ENCODE results near the gene AKAP5. TPM values are rescaled to one million over a fixed set of nuclear protein-coding genes. Genes with fewer than 3 reads are reported as not detected.

AKAP5 gene
- total RNA-seq, 1 experiment from 2014 or later, result 0.14 TPM

DNA sequence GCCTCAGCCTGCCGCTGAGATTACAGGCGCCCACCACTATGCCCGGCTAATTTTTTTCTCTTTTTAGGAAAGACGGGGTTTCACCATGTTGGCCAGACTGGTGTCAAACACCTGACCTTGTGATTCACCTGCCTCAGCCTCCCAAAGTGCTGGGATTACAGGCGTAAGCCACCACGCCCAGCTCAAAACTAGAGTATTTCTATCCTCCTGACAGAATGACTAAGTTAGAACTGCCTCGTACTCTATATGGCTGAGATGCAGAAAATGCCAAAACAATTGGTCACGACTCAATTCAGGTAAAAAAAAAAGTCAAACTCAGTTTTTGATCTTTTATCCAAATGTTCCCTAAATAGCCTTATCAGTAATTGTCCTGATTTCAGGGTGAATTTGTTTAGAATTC, 11.1 kb downstream of the AKAP5 start:
- CTCF ChIA-PET, result interaction anchor here (0.6 to 1.6 kb wide), 5 partner anchors 13 to 415 kb away, joined by 3 to 6 read pairs (median 3); no protein-coding TSS in a partner anchor
- H3K27ac Mint-ChIP-seq (ENCODE audit: low read depth, unreplicated experiment), result no peak overlapping the region
- H3K4me3 Mint-ChIP-seq (ENCODE audit: unreplicated experiment), result no peak overlapping the region
- POLR2A ChIA-PET, result no interaction called here
- intact Hi-C loops (cut with micrococcal nuclease), result no loop called here
- no peaks in the 10 kb centered on the region for H3K9me3 Mint-ChIP-seq (ENCODE audit: unreplicated experiment)
- TF ChIP-seq, protein P1, sequence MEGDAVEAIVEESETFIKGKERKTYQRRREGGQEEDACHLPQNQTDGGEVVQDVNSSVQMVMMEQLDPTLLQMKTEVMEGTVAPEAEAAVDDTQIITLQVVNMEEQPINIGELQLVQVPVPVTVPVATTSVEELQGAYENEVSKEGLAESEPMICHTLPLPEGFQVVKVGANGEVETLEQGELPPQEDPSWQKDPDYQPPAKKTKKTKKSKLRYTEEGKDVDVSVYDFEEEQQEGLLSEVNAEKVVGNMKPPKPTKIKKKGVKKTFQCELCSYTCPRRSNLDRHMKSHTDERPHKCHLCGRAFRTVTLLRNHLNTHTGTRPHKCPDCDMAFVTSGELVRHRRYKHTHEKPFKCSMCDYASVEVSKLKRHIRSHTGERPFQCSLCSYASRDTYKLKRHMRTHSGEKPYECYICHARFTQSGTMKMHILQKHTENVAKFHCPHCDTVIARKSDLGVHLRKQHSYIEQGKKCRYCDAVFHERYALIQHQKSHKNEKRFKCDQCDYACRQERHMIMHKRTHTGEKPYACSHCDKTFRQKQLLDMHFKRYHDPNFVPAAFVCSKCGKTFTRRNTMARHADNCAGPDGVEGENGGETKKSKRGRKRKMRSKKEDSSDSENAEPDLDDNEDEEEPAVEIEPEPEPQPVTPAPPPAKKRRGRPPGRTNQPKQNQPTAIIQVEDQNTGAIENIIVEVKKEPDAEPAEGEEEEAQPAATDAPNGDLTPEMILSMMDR (IDR thresholded peaks at IDR 0.05; ENCODE audit: unreplicated experiment), result no peak
- H3K27me3 Mint-ChIP-seq (ENCODE audit: insufficient read depth, unreplicated experiment), result no peaks in the 10 kb centered on the region
- no TSS peak for BruUV-seq (replicated peaks)
- peaks cover 11% of the 10 kb centered on the region for H3K36me3 Mint-ChIP-seq (ENCODE audit: insufficient read depth, unreplicated experiment)
- H3K4me1 Mint-ChIP-seq (ENCODE audit: insufficient read depth, unreplicated experiment), result peaks cover 6% of the 10 kb centered on the region
- DNase-seq (ENCODE audit: unreplicated experiment), result no peak

DNA sequence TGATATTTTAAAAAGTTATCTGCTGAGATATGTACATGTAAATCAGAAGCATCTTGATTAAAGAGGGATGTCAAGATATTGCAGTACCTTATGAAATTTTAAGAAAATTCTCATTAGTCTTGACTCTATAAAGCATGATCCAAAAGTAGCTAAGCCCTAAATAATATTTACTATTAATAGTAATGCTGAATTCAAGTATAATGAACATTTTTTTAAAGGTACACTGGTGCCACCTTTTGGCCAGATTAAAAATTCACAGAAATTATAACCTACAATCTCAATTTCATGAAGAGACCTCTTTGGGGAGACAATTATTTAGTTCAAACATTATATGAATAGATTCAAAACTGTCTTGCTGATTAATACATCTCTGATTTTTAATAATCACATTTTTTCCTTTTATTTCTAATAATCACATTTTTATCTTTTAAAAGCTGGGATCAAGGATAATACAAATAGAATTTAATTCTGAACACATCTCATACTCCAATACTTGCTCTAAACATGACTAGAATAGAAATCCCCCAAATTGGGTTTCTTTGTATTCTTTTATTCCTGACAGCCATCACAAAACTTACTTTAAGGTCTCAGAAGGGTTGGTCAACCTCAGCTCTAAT, 13.4 kb downstream of the AKAP5 start:
- H3K9me3 Mint-ChIP-seq (ENCODE audit: unreplicated experiment), result no peaks in the 10 kb centered on the region
- CTCF ChIA-PET, result interaction anchor here (0.8 to 3.2 kb wide), 16 partner anchors 11 to 447 kb away, joined by 3 to 30 read pairs (median 4); no protein-coding TSS in a partner anchor
- POLR2A ChIA-PET, result interaction anchor here (1.0 to 1.5 kb wide), 4 partner anchors 15 to 32 kb away, joined by 3 to 4 read pairs (median 3); no protein-coding TSS in a partner anchor
- peaks cover 6% of the 10 kb centered on the region for H3K4me1 Mint-ChIP-seq (ENCODE audit: insufficient read depth, unreplicated experiment)
- TF ChIP-seq, protein P1 (IDR thresholded peaks at IDR 0.05; ENCODE audit: unreplicated experiment), result peak; percentile 35
- no peaks in the 10 kb centered on the region for H3K27me3 Mint-ChIP-seq (ENCODE audit: insufficient read depth, unreplicated experiment)
- H3K4me3 Mint-ChIP-seq (ENCODE audit: unreplicated experiment), result no peak overlapping the region
- no peak overlapping the region for H3K27ac Mint-ChIP-seq (ENCODE audit: low read depth, unreplicated experiment)
- BruUV-seq (replicated peaks), result no TSS peak
- H3K36me3 Mint-ChIP-seq (ENCODE audit: insufficient read depth, unreplicated experiment), result peaks cover 27% of the 10 kb centered on the region
- DNase-seq (ENCODE audit: unreplicated experiment), result peak; percentile 40
- intact Hi-C loops (cut with micrococcal nuclease), result loop anchor here (1.0 kb wide), 1 partner anchor 134 kb away; no protein-coding TSS in a partner anchor

DNA sequence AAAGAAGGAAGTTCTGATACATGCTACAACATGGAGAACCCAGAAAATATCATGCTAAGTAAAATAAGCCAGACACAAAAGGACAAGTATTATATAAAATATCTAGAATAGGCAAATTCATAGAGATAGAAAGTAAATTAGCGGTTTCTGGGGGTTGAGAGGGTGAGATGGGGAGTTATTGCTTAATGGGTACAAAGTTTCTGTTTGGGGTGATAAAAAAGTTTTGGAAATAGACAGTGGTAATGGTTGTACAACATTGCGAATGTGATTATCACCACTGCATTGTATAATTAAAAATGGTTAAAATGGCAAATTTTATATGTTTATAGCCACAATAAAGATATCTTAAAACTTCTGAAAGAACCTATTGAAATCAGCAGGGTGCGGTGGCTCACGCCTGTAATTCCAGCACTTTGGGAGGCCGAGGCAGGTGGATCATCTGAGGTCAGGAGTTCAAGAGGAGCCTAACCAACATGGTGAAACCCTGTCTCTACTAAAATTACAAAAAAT, 23.3 kb downstream of the AKAP5 start:
- H3K4me1 Mint-ChIP-seq (ENCODE audit: insufficient read depth, unreplicated experiment), result no peaks in the 10 kb centered on the region
- intact Hi-C loops (cut with micrococcal nuclease), result no loop called here
- H3K36me3 Mint-ChIP-seq (ENCODE audit: insufficient read depth, unreplicated experiment), result peaks cover 59% of the 10 kb centered on the region
- H3K9me3 Mint-ChIP-seq (ENCODE audit: unreplicated experiment), result no peaks in the 10 kb centered on the region
- no TSS peak for BruUV-seq (replicated peaks)
- no peak for DNase-seq (ENCODE audit: unreplicated experiment)
- POLR2A ChIA-PET, result interaction anchor here (5.9 kb wide), 1 partner anchor 13 kb away, joined by 36 read pairs; the partner anchor contains the start of gene ZBTB25
- no peaks in the 10 kb centered on the region for H3K27me3 Mint-ChIP-seq (ENCODE audit: insufficient read depth, unreplicated experiment)
- TF ChIP-seq, protein P1 (IDR thresholded peaks at IDR 0.05; ENCODE audit: unreplicated experiment), result no peak
- CTCF ChIA-PET, result interaction anchor here (1.1 to 1.4 kb wide), 4 partner anchors 9 to 23 kb away, joined by 3 to 7 read pairs (median 4); no protein-coding TSS in a partner anchor
- H3K4me3 Mint-ChIP-seq (ENCODE audit: unreplicated experiment), result no peak overlapping the region
- H3K27ac Mint-ChIP-seq (ENCODE audit: low read depth, unreplicated experiment), result no peak overlapping the region

DNA sequence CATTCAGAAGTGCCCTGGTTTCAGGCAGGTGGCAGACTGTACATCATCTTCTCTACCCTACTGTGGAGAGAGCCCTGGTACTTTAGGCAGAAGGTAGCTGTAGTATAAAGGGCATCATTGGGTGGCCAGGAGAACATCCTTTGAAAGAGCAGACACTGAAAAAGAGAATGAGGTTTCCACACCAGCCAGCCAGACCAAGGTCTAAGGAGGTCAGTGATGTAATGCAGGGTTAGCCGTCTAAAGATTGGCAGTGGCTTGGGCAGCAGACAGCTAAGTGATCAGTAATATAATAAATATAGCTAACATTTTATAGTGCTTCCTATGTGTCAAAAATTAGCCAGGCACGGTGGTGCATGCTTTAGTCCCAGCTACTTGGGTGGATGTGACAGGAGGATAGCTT, 26.3 kb downstream of the AKAP5 start:
- no peaks in the 10 kb centered on the region for H3K9me3 Mint-ChIP-seq (ENCODE audit: unreplicated experiment)
- intact Hi-C loops (cut with micrococcal nuclease), result no loop called here
- POLR2A ChIA-PET, result interaction anchor here (5.9 kb wide), 1 partner anchor 10 kb away, joined by 36 read pairs; the partner anchor contains the start of gene ZBTB25
- TF ChIP-seq, protein P1 (IDR thresholded peaks at IDR 0.05; ENCODE audit: unreplicated experiment), result no peak
- no TSS peak for BruUV-seq (replicated peaks)
- H3K4me1 Mint-ChIP-seq (ENCODE audit: insufficient read depth, unreplicated experiment), result no peaks in the 10 kb centered on the region
- CTCF ChIA-PET, result interaction anchor here (0.6 to 2.7 kb wide), 6 partner anchors 9 to 291 kb away, joined by 3 to 12 read pairs (median 4); no protein-coding TSS in a partner anchor
- DNase-seq (ENCODE audit: unreplicated experiment), result no peak
- H3K27ac Mint-ChIP-seq (ENCODE audit: low read depth, unreplicated experiment), result no peak overlapping the region
- H3K27me3 Mint-ChIP-seq (ENCODE audit: insufficient read depth, unreplicated experiment), result no peaks in the 10 kb centered on the region
- H3K36me3 Mint-ChIP-seq (ENCODE audit: insufficient read depth, unreplicated experiment), result peaks cover 46% of the 10 kb centered on the region
- no peak overlapping the region for H3K4me3 Mint-ChIP-seq (ENCODE audit: unreplicated experiment)
